SH-SY5Y (cell line): Measurements from ENCODE around the gene CREBBP.

Source experiments
- GATA2 ChIP-seq: IDR thresholded peaks from 2 replicates; pipeline ENCODE4 v1.6.1; 2011; ENCODE audit warnings: mild to moderate bottlenecking, low read depth, low read length
- GATA3 ChIP-seq: IDR thresholded peaks from 2 replicates; pipeline ENCODE4 v1.6.1; 2011; ENCODE audit warnings: low read depth, mild to moderate bottlenecking, low read length, moderate library complexity

DNA sequence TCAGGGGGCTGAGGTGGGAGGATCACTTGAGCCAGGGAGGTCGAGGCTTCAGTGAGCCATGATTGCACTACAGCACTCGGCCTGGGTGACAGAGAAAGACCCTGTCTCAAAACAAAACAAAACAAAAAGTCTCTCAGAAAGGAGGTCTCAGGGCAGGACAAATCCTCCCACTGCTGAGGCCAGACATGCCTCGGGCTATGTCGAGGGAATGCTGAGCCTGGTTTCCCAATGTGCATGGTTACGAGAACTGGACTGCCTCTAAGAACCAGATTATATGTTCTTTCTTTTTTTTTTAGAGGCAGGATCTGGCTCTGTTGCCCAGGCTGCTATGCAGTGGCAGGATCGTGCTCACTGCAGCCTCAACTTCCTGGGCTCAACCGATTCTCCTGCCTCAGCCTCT, 190.8 kb downstream of the CREBBP start:
- TF ChIP-seq GATA3: no peak
- no peak for TF ChIP-seq GATA2
